DND-41 (cell line): ENCODE measurements around the gene CHD9.
A peak's percentile ranks its signal among the peaks of the same experiment; 100 is the strongest.

Experiments used
- ATAC-seq: fragments of 200-7000 bp; cut with Tn5 transposase; 3 replicates; pipeline ENCODE4 v1.9.1; 2021; ENCODE audit warnings: low read depth; ENCODE audit not compliant: insufficient read depth
- DNase-seq: peaks from one replicate; pipeline ENCODE4 v3.0.0-alpha.2; 2020
- H2AFZ ChIP-seq: 2 replicates; pipeline ENCODE4 v1.6.0; 2012; ENCODE audit warnings: low read depth, low read length
- H3K27ac ChIP-seq: 2 replicates; pipeline ENCODE4 v1.5.1; 2012; ENCODE audit warnings: low read length, inconsistent platforms
- H3K27me3 ChIP-seq: fragments of 200-600 bp; sonication (generic); 2 replicates; pipeline ENCODE4 v1.6.0; 2012; ENCODE audit warnings: low read length, mild to moderate bottlenecking, inconsistent platforms; ENCODE audit not compliant: insufficient read depth, poor library complexity
- H3K36me3 ChIP-seq: 2 replicates; pipeline ENCODE4 v1.5.1; 2012; ENCODE audit warnings: low read length, inconsistent platforms; ENCODE audit not compliant: insufficient read depth
- H3K4me1 ChIP-seq: 2 replicates; pipeline ENCODE4 v1.5.1; 2012; ENCODE audit warnings: mild to moderate bottlenecking, low read length; ENCODE audit not compliant: insufficient read depth
- H3K4me2 ChIP-seq: 2 replicates; pipeline ENCODE4 v1.6.0; 2012; ENCODE audit warnings: mild to moderate bottlenecking, moderate library complexity, low read length, inconsistent platforms; ENCODE audit not compliant: insufficient read depth
- H3K4me3 ChIP-seq, 2 experiments: fragments of 200-600 bp in 1 of 2; shearing (Covaris generic) in 1 of 2; 2 replicates each; pipeline ENCODE4 v1.5.1; 2012 to 2016; ENCODE audit warnings: inconsistent platforms in 2 of 2, low read length in 2 of 2, mild to moderate bottlenecking in 2 of 2, low read depth in 1 of 2, moderate library complexity in 1 of 2
- H3K79me2 ChIP-seq: 2 replicates; pipeline ENCODE4 v1.6.0; 2012; ENCODE audit warnings: low read length, inconsistent platforms; ENCODE audit not compliant: insufficient read depth
- H3K9ac ChIP-seq: 2 replicates; pipeline ENCODE4 v1.6.0; 2012; ENCODE audit warnings: low read depth, mild to moderate bottlenecking, inconsistent platforms, low read length, moderate library complexity
- H3K9me3 ChIP-seq: 2 replicates; pipeline ENCODE4 v1.5.1; 2012; ENCODE audit warnings: low read length, moderate library complexity, mild to moderate bottlenecking, inconsistent platforms; ENCODE audit not compliant: insufficient read depth, severe bottlenecking
- H4K20me1 ChIP-seq: 2 replicates; pipeline ENCODE4 v1.6.0; 2012; ENCODE audit warnings: low read length; ENCODE audit not compliant: insufficient read depth
- CTCF ChIP-seq: IDR thresholded peaks from 2 replicates; pipeline ENCODE4 v1.5.1; 2012; ENCODE audit warnings: borderline replicate concordance, low read length, moderate library complexity, mild to moderate bottlenecking; ENCODE audit not compliant: poor library complexity, severe bottlenecking; ENCODE audit errors: extremely low read depth
- EZH2 ChIP-seq: IDR thresholded peaks from 3 replicates; pipeline ENCODE4 v1.6.1; 2012; ENCODE audit warnings: borderline replicate concordance, low read depth, mild to moderate bottlenecking, moderate library complexity, low read length, inconsistent platforms; ENCODE audit not compliant: severe bottlenecking

Gene CHD9

GRCh38 chr16:53341792-53342191 is 287.0 kb downstream of the CHD9 start:
- Histone ChIP-seq H3K79me2 (no peaks in the 10 kb centered on the region), H4K20me1 (no peaks in the 10 kb centered on the region), H3K27ac (no peak overlapping the region), H3K9me3 (no peaks in the 10 kb centered on the region), H3K4me2 (no peak overlapping the region), H3K4me3 (no peak overlapping the region), H3K27me3 (no peaks in the 10 kb centered on the region), H3K9ac (no peak overlapping the region), H2AFZ (no peak overlapping the region), H3K4me1 (no peaks in the 10 kb centered on the region), H3K36me3 (no peaks in the 10 kb centered on the region)
- DNase-seq (no peak), ATAC-seq (no peak)
- TF ChIP-seq CTCF (no peak), EZH2 (no peak)

GRCh38 chr16:53355064-53355463 is 300.3 kb downstream of the CHD9 start:
- ATAC-seq (no peak), DNase-seq (no peak)
- H3K27me3 ChIP-seq, result peaks cover 3% of the 10 kb centered on the region
- no peak overlapping the region for H3K4me2 ChIP-seq
- H3K4me1 ChIP-seq, result no peaks in the 10 kb centered on the region
- H3K9ac ChIP-seq, result no peak overlapping the region
- H3K79me2 ChIP-seq, result no peaks in the 10 kb centered on the region
- no peak overlapping the region for H3K4me3 ChIP-seq
- TF ChIP-seq EZH2 (no peak), CTCF (no peak)
- H2AFZ ChIP-seq, result no peak overlapping the region
- H3K9me3 ChIP-seq, result peaks cover 5% of the 10 kb centered on the region
- H4K20me1 ChIP-seq, result no peaks in the 10 kb centered on the region
- no peak overlapping the region for H3K27ac ChIP-seq
- H3K36me3 ChIP-seq, result no peaks in the 10 kb centered on the region

GRCh38 chr16:53356478-53357207 is 301.9 kb downstream of the CHD9 start:
- H3K79me2 ChIP-seq, result no peaks in the 10 kb centered on the region
- no peak overlapping the region for H3K4me2 ChIP-seq
- peaks cover 3% of the 10 kb centered on the region for H3K27me3 ChIP-seq
- DNase-seq (no peak), ATAC-seq (no peak)
- H3K9ac ChIP-seq, result no peak overlapping the region
- no peaks in the 10 kb centered on the region for H3K36me3 ChIP-seq
- H3K9me3 ChIP-seq, result no peaks in the 10 kb centered on the region
- H3K4me1 ChIP-seq, result no peaks in the 10 kb centered on the region
- H3K4me3 ChIP-seq, result no peak overlapping the region
- no peak overlapping the region for H3K27ac ChIP-seq
- H4K20me1 ChIP-seq, result no peaks in the 10 kb centered on the region
- H2AFZ ChIP-seq, result no peak overlapping the region
- peak; percentile 25 for TF ChIP-seq CTCF
- no peak for TF ChIP-seq EZH2
